K562 (cell line): ENCODE measurements around the gene PLAC9.

Experiments used
- ARID3A ChIP-seq: IDR thresholded peaks from 2 replicates; pipeline ENCODE4 v1.6.1; 2012; ENCODE audit warnings: low read depth, low read length, improper control_type of control experiment, borderline replicate concordance
- ZNF217 ChIP-seq: sonication (generic); formaldehyde crosslinking; IDR thresholded peaks from 2 replicates; pipeline ENCODE4 v1.8.0; 2022; ENCODE audit warnings: mild to moderate bottlenecking, missing genetic modification reagents

- TF ChIP-seq ZNF217 (no peak), ARID3A (no peak)
These were observed 32.4 kb upstream of the PLAC9 start for GRCh38 chr10:80100116-80100515.
